ENCODE measurements around the gene LRRC25. TPM values are rescaled to one million over a fixed set of nuclear protein-coding genes. Genes with fewer than 3 reads are reported as not detected.

The LRRC25 gene
- total and polyA plus RNA-seq, 11 donors = 0.83 to 33.0 (median 2.8) TPM

- H3K27me3 ChIP-seq = no peaks in the 10 kb centered on the region
- no peak overlapping the region for H3K4me3 ChIP-seq
- TF ChIP-seq CTCF (IDR thresholded peaks at IDR 0.05) (no peak), POLR2A (IDR thresholded peaks at IDR 0.05) (no peak)
- peaks cover 0 to 9% (median 0%) of the 10 kb centered on the region in 12 donors for H3K4me1 ChIP-seq
- intact Hi-C loops (cut with DNase I) = loop anchor here in 2 of 10 donors (10.0 kb wide), 2 partner anchors 229 to 399 kb away; no protein-coding TSS in a partner anchor
- H3K9me3 ChIP-seq = no peaks in the 10 kb centered on the region
- DNase-seq (no peak), ATAC-seq (no peak)
- WGBS, 4 donors = 73 to 82% (median 79%) methylated on average over 14 to 15 of the region's 15 CpGs
- H3K27ac ChIP-seq = no peak overlapping the region
- H3K36me3 ChIP-seq = peaks cover 4 to 80% (median 69%) of the 10 kb centered on the region in 9 donors
Measured at GRCh38 chr19:18445262-18445948, 48.0 kb upstream of the LRRC25 start.

- Histone ChIP-seq H3K27ac (no peak overlapping the region), H3K4me1 (peaks cover 0 to 7% (median 0%) of the 10 kb centered on the region in 12 donors), H3K27me3 (no peaks in the 10 kb centered on the region), H3K9me3 (no peaks in the 10 kb centered on the region), H3K4me3 (no peak overlapping the region), H3K36me3 (peaks cover 4 to 71% (median 60%) of the 10 kb centered on the region in 9 donors)
- ATAC-seq (no peak), DNase-seq (no peak)
- 91 to 94% (median 93%) methylated on average over 19 of the region's 19 CpGs for WGBS, 4 donors
- no peak for TF ChIP-seq CTCF (IDR thresholded peaks at IDR 0.05)
- TF ChIP-seq POLR2A (IDR thresholded peaks at IDR 0.05) = no peak
- intact Hi-C loops (cut with DNase I) = loop anchor here in 2 of 10 donors (10.0 kb wide), 2 partner anchors 230 to 400 kb away; no protein-coding TSS in a partner anchor
Measured at GRCh38 chr19:18444513-18444912, 47.1 kb upstream of the LRRC25 start.

- WGBS, 4 donors = 82 to 92% (median 90%) methylated on average over 11 of the region's 11 CpGs
- TF ChIP-seq POLR2A (IDR thresholded peaks at IDR 0.05) = no peak
- TF ChIP-seq CTCF (IDR thresholded peaks at IDR 0.05) = no peak
- Histone ChIP-seq H3K4me3 (no peak overlapping the region), H3K27ac (no peak overlapping the region), H3K9me3 (no peaks in the 10 kb centered on the region), H3K36me3 (peaks cover 4 to 64% (median 54%) of the 10 kb centered on the region in 9 donors), H3K27me3 (no peaks in the 10 kb centered on the region), H3K4me1 (peaks cover 0 to 14% (median 3%) of the 10 kb centered on the region in 12 donors)
- ATAC-seq = no peak
- intact Hi-C loops (cut with DNase I) = loop anchor here in 2 of 10 donors (10.0 kb wide), 2 partner anchors 231 to 401 kb away; no protein-coding TSS in a partner anchor
- DNase-seq = peak in 1 of 5 donors; percentile 27
Measured at GRCh38 chr19:18443831-18444230, 46.4 kb upstream of the LRRC25 start.

GRCh38 chr19:18443406-18443805 lies 46.0 kb upstream of the LRRC25 start:
- no peak for DNase-seq
- Histone ChIP-seq H3K27ac (no peak overlapping the region), H3K27me3 (no peaks in the 10 kb centered on the region), H3K36me3 (peaks cover 4 to 60% (median 49%) of the 10 kb centered on the region in 9 donors), H3K4me1 (peaks cover 0 to 18% (median 7%) of the 10 kb centered on the region in 12 donors), H3K9me3 (no peaks in the 10 kb centered on the region), H3K4me3 (no peak overlapping the region)
- 90 to 99% (median 96%) methylated on average over 6 of the region's 6 CpGs for WGBS, 4 donors
- intact Hi-C loops (cut with DNase I) = loop anchor here in 2 of 10 donors (10.0 kb wide), 2 partner anchors 231 to 401 kb away; no protein-coding TSS in a partner anchor
- ATAC-seq = no peak
- TF ChIP-seq POLR2A (IDR thresholded peaks at IDR 0.05) (no peak), CTCF (IDR thresholded peaks at IDR 0.05) (no peak)

Measured in heart left ventricle (tissue), 16 donors.